ENCODE results near the gene SLC44A4. TPM values are rescaled to one million over a fixed set of nuclear protein-coding genes. Genes with fewer than 3 reads are reported as not detected.

Gene SLC44A4
- total RNA-seq, 1 donor from 2014 or later, result 0.86 TPM

Other genes starting within 250 kb of the SLC44A4 start
- gene BAG6, start 226.3 kb downstream of the SLC44A4 start, total RNA-seq, result 141 TPM
- gene APOM, start 223.1 kb downstream of the SLC44A4 start, total RNA-seq, result 97.1 TPM
- 7.9 TPM for gene C6orf47, start 218.2 kb downstream of the SLC44A4 start, total RNA-seq
- gene GPANK1, start 214.0 kb downstream of the SLC44A4 start, total RNA-seq, result 7.7 TPM
- 45.8 TPM for gene CSNK2B, start 212.9 kb downstream of the SLC44A4 start, total RNA-seq
- 4.0 TPM for gene LY6G5B, start 209.0 kb downstream of the SLC44A4 start, total RNA-seq
- gene LY6G5C, start 197.9 kb downstream of the SLC44A4 start, total RNA-seq, result 0.88 TPM
- gene ABHD16A, start 175.7 kb downstream of the SLC44A4 start, total RNA-seq, result 35.1 TPM
- not detected for gene LY6G6F, start 172.1 kb downstream of the SLC44A4 start, total RNA-seq
- not detected for gene LY6G6D, start 163.6 kb downstream of the SLC44A4 start, total RNA-seq
- not detected for gene LY6G6C, start 157.3 kb downstream of the SLC44A4 start, total RNA-seq
- 0.33 TPM for gene MPIG6B, start 155.6 kb downstream of the SLC44A4 start, total RNA-seq
- gene DDAH2, start 149.7 kb downstream of the SLC44A4 start, total RNA-seq, result 22.2 TPM
- gene CLIC1, start 142.5 kb downstream of the SLC44A4 start, total RNA-seq, result 37.7 TPM
- 5.2 TPM for gene MSH5, start 139.0 kb downstream of the SLC44A4 start, total RNA-seq
- 0.73 TPM for gene SAPCD1, start 116.3 kb downstream of the SLC44A4 start, total RNA-seq
- gene VWA7, start 101.7 kb downstream of the SLC44A4 start, total RNA-seq, result 2.3 TPM
- 52.6 TPM for gene VARS1, start 83.2 kb downstream of the SLC44A4 start, total RNA-seq
- 9.8 TPM for gene LSM2, start 72.0 kb downstream of the SLC44A4 start, total RNA-seq
- 0.60 TPM for gene HSPA1L, start 63.7 kb downstream of the SLC44A4 start, total RNA-seq
- 89.1 TPM for gene HSPA1A, start 63.5 kb downstream of the SLC44A4 start, total RNA-seq
- gene HSPA1B, start 51.3 kb downstream of the SLC44A4 start, total RNA-seq, result 50.8 TPM
- gene NEU1, start 16.2 kb downstream of the SLC44A4 start, total RNA-seq, result 20.1 TPM
- 15.7 TPM for gene EHMT2, start 18.7 kb upstream of the SLC44A4 start, total RNA-seq
- gene ZBTB12, start 23.1 kb upstream of the SLC44A4 start, total RNA-seq, result 0.86 TPM
- gene C2, start 48.7 kb upstream of the SLC44A4 start, total RNA-seq, result 451 TPM
- gene CFB, start 67.1 kb upstream of the SLC44A4 start, total RNA-seq, result 1,916 TPM
- gene NELFE, start 80.0 kb upstream of the SLC44A4 start, total RNA-seq, result 15.3 TPM
- 50.2 TPM for gene SKIC2, start 80.2 kb upstream of the SLC44A4 start, total RNA-seq
- 15.5 TPM for gene DXO, start 93.1 kb upstream of the SLC44A4 start, total RNA-seq
- 2,044 TPM for gene C4A, start 103.1 kb upstream of the SLC44A4 start, total RNA-seq
- gene C4B, start 135.8 kb upstream of the SLC44A4 start, total RNA-seq, result 2,468 TPM
- gene CYP21A2, start 159.4 kb upstream of the SLC44A4 start, total RNA-seq, result 9.0 TPM
- 13.7 TPM for gene TNXB, start 230.3 kb upstream of the SLC44A4 start, total RNA-seq
- 31.7 TPM for gene ATF6B, start 249.2 kb upstream of the SLC44A4 start, total RNA-seq